ENCODE measurements around the gene OARD1. TPM values are rescaled to one million over a fixed set of nuclear protein-coding genes. Genes with fewer than 3 reads are reported as not detected.

OARD1 gene
- polyA plus RNA-seq, 1 of the 3 experiments (the other 2 are of a cell fraction): 5.6 TPM

GRCh38 chr6:41100871-41101287 is 28.7 kb upstream of the OARD1 start:
- no peak overlapping the region for H2AFZ ChIP-seq (ENCODE audit: low read depth)
- H3K4me1 ChIP-seq (ENCODE audit: control insufficient read depth in 1 of 2, insufficient read depth in 2 of 2, low read depth in 1 of 2, low read length in 1 of 2): peaks cover 11 to 20% of the 10 kb centered on the region in 2 experiments
- H3K27me3 ChIP-seq (ENCODE audit: insufficient read depth): no peaks in the 10 kb centered on the region
- no peak overlapping the region for H3K27ac ChIP-seq (ENCODE audit: low read depth in 2 of 2, low read length in 1 of 2)
- DNase-seq: no peak
- H3K9ac ChIP-seq: no peak overlapping the region
- H4K20me1 ChIP-seq (ENCODE audit: insufficient read depth): 0 out of 2 replicates have a peak, but pooled peaks cover 3% of the 10 kb centered on the region
- no peak overlapping the region for H3K4me2 ChIP-seq
- ChIA-PET POLR2A (interaction anchor here (1.0 kb wide), 1 partner anchor 25 kb away, joined by 3 read pairs; no protein-coding TSS in a partner anchor), CTCF (interaction anchor here (0.8 to 1.2 kb wide), 2 partner anchors 9 to 205 kb away, joined by 3 to 4 read pairs; no protein-coding TSS in a partner anchor)
- H3K4me3 ChIP-seq (ENCODE audit: low read depth in 2 of 2, low read length in 1 of 2): no peak overlapping the region; a peak in 1 of 4 replicates
- H3K79me2 ChIP-seq (ENCODE audit: insufficient read depth): no peaks in the 10 kb centered on the region
- WGBS (ENCODE audit: low lambda C conversion rate): 97% methylated on average over 20 of the region's 42 CpGs
- no peaks in the 10 kb centered on the region for H3K9me2 ChIP-seq
- peaks cover 16% of the 10 kb centered on the region for H3F3A ChIP-seq (replicated peaks; ENCODE audit: insufficient read depth)
- TF ChIP-seq NRF1 (IDR thresholded peaks at IDR 0.05; ENCODE audit: low read depth, low read length): no peak
- no peak for TF ChIP-seq YY1 (IDR thresholded peaks at IDR 0.05; ENCODE audit: low read depth)
- TF ChIP-seq MAX (IDR thresholded peaks at IDR 0.05; ENCODE audit: low read depth): no peak
- no peak for TF ChIP-seq PBX3 (IDR thresholded peaks at IDR 0.05)
- no peak for TF ChIP-seq MEF2A (IDR thresholded peaks at IDR 0.05; ENCODE audit: borderline replicate concordance, low read depth)
- no peak for TF ChIP-seq RAD21 (IDR thresholded peaks at IDR 0.05; ENCODE audit: low read length)
- no peak for TF ChIP-seq GATA2 (CRISPR knock-in tag; IDR thresholded peaks at IDR 0.05)
- TF ChIP-seq CTCF (IDR thresholded peaks at IDR 0.05): no peak
- no peak for TF ChIP-seq FOXM1 (IDR thresholded peaks at IDR 0.05; ENCODE audit: low read depth)
- peaks cover 48 to 58% of the 10 kb centered on the region in 2 experiments for H3K36me3 ChIP-seq (replicated peaks in 1 of 2; ENCODE audit: control insufficient read depth in 1 of 2, insufficient read depth in 2 of 2, low read length in 1 of 2)
- no peaks in the 10 kb centered on the region for H3K9me3 ChIP-seq

GRCh38 chr6:41098366-41098765 is 26.2 kb upstream of the OARD1 start:
- H3K4me3 ChIP-seq (ENCODE audit: low read depth in 2 of 2, low read length in 1 of 2): no peak overlapping the region

More at GRCh38 chr6:41098366-41098765, 26.2 kb upstream of the OARD1 start:
- 0 out of 2 replicates have a peak, but pooled peaks cover 3% of the 10 kb centered on the region for H4K20me1 ChIP-seq (ENCODE audit: insufficient read depth)
- DNase-seq: no peak
- H3K9me3 ChIP-seq: no peaks in the 10 kb centered on the region
- no peaks in the 10 kb centered on the region for H3K27me3 ChIP-seq (ENCODE audit: insufficient read depth)
- TF ChIP-seq MAX (IDR thresholded peaks at IDR 0.05; ENCODE audit: low read depth) (no peak), FOSL2 (IDR thresholded peaks at IDR 0.05; ENCODE audit: borderline replicate concordance, low read depth) (no peak), NFIC (IDR thresholded peaks at IDR 0.05; ENCODE audit: borderline replicate concordance) (peak; percentile 26; the same call in 1 of the 2 replicates), POLR2AphosphoS5 (IDR thresholded peaks at IDR 0.05; ENCODE audit: low read depth, low read length) (no peak), EZH2phosphoT487 (IDR thresholded peaks at IDR 0.05; ENCODE audit: borderline replicate concordance, low read depth) (no peak), RAD21 (IDR thresholded peaks at IDR 0.05; ENCODE audit: low read length) (no peak), CTCF (IDR thresholded peaks at IDR 0.05) (no peak), PBX3 (IDR thresholded peaks at IDR 0.05) (no peak), GABPA (IDR thresholded peaks at IDR 0.05; ENCODE audit: low read depth) (no peak)
- peaks cover 11 to 20% of the 10 kb centered on the region in 2 experiments for H3K4me1 ChIP-seq (ENCODE audit: control insufficient read depth in 1 of 2, insufficient read depth in 2 of 2, low read depth in 1 of 2, low read length in 1 of 2)
- ChIA-PET POLR2A (no interaction called here), CTCF (interaction anchor here (0.6 to 1.5 kb wide), 4 partner anchors 70 to 850 kb away, joined by 3 to 4 read pairs (median 3); no protein-coding TSS in a partner anchor)
- H3K27ac ChIP-seq (ENCODE audit: low read depth in 2 of 2, low read length in 1 of 2): peak overlapping the region; percentile 62 to 66
- 82% methylated on average over 3 of the region's 3 CpGs for WGBS (ENCODE audit: low lambda C conversion rate)
- peaks cover 16% of the 10 kb centered on the region for H3F3A ChIP-seq (replicated peaks; ENCODE audit: insufficient read depth)
- H3K79me2 ChIP-seq (ENCODE audit: insufficient read depth): no peaks in the 10 kb centered on the region
- H3K9me2 ChIP-seq: no peaks in the 10 kb centered on the region
- H2AFZ ChIP-seq (ENCODE audit: low read depth): no peak overlapping the region
- H3K9ac ChIP-seq: no peak overlapping the region
- H3K36me3 ChIP-seq (replicated peaks in 1 of 2; ENCODE audit: control insufficient read depth in 1 of 2, insufficient read depth in 2 of 2, low read length in 1 of 2): peaks cover 73 to 80% of the 10 kb centered on the region in 2 experiments
- H3K4me2 ChIP-seq: no peak overlapping the region
